OCI-LY1 (cell line): Measurements from ENCODE around the gene RAB3A.

Source experiments
- EZH2 ChIP-seq: fragments of 200-600 bp; sonication (generic), shearing (Covaris generic); IDR thresholded peaks from 2 replicates; pipeline ENCODE4 v1.8.0; 2017; ENCODE audit warnings: borderline replicate concordance, mixed run types, mild to moderate bottlenecking, antibody characterized with exemption, low read length, moderate library complexity, mixed read lengths
- TF ChIP-seq, protein P1 (sequence below): fragments of 200-600 bp; sonication (generic), shearing (Covaris generic); IDR thresholded peaks from 2 replicates; pipeline ENCODE4 v1.5.1; 2017; ENCODE audit warnings: mild to moderate bottlenecking, antibody characterized with exemption, low read length, moderate library complexity, mixed read lengths

DNA sequence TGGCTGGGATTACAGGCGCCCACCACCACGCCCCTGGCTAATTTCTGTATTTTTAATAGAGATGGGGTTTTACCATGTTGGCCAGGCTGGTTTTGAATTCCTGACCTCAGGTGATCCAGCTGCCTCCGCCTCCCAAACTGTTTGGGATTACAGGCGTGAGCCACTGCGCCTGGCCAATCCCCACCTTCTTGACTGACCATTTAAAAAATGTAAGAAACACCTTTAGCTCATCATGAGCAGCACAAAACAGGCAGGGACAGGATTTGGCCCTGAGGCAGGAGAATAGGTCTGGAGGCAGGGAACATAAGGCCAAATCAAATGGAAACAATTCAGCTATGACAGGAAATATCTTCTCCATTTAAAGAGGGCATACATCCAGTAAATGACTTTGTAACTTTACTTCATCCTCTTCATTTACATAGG is 12.2 kb downstream of the RAB3A start:
- TF ChIP-seq, protein P1, sequence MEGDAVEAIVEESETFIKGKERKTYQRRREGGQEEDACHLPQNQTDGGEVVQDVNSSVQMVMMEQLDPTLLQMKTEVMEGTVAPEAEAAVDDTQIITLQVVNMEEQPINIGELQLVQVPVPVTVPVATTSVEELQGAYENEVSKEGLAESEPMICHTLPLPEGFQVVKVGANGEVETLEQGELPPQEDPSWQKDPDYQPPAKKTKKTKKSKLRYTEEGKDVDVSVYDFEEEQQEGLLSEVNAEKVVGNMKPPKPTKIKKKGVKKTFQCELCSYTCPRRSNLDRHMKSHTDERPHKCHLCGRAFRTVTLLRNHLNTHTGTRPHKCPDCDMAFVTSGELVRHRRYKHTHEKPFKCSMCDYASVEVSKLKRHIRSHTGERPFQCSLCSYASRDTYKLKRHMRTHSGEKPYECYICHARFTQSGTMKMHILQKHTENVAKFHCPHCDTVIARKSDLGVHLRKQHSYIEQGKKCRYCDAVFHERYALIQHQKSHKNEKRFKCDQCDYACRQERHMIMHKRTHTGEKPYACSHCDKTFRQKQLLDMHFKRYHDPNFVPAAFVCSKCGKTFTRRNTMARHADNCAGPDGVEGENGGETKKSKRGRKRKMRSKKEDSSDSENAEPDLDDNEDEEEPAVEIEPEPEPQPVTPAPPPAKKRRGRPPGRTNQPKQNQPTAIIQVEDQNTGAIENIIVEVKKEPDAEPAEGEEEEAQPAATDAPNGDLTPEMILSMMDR, result no peak; the same call in 1 of the 2 replicates
- TF ChIP-seq EZH2, result no peak
